SK-N-SH treated with all-trans-retinoic acid at 6 μM for 48 hours (cell line): ENCODE data around the gene HAUS1.

Source experiments
- BACH2 ChIP-seq: fragments of 250-450 bp; sonication (Bioruptor Pico); IDR thresholded peaks from 2 replicates; pipeline ENCODE4 v1.9.0; 2021; ENCODE audit warnings: mild to moderate bottlenecking, borderline replicate concordance
- CREB5 ChIP-seq: fragments of 250-450 bp; sonication (Bioruptor Pico); IDR thresholded peaks from 2 replicates; pipeline ENCODE4 v1.5.1; 2020; ENCODE audit warnings: low read depth, mild to moderate bottlenecking, moderate library complexity
- CSRNP3 ChIP-seq: fragments of 250-450 bp; sonication (Bioruptor Pico); IDR thresholded peaks from 2 replicates; pipeline ENCODE4 v1.5.1; 2021; ENCODE audit warnings: mild to moderate bottlenecking, moderate library complexity
- ESRRG ChIP-seq: fragments of 250-450 bp; sonication (Bioruptor Pico); IDR thresholded peaks from 2 replicates; pipeline ENCODE4 v1.6.1; 2021; ENCODE audit warnings: mild to moderate bottlenecking
- GLIS3 ChIP-seq: fragments of 250-450 bp; sonication (Bioruptor Pico); IDR thresholded peaks from 2 replicates; pipeline ENCODE4 v1.5.0; 2020; ENCODE audit warnings: mild to moderate bottlenecking, moderate library complexity
- OSR1 ChIP-seq: fragments of 250-450 bp; sonication (Bioruptor Pico); IDR thresholded peaks from 2 replicates; pipeline ENCODE4 v1.8.0; 2022; ENCODE audit warnings: moderate library complexity, mild to moderate bottlenecking, inconsistent platforms
- SNAI2 ChIP-seq: fragments of 250-450 bp; sonication (Bioruptor Pico); IDR thresholded peaks from 2 replicates; pipeline ENCODE4 v1.5.0; 2020; ENCODE audit warnings: mild to moderate bottlenecking, moderate library complexity
- TCF4 ChIP-seq: fragments of 250-450 bp; sonication (Bioruptor Pico); IDR thresholded peaks from 2 replicates; pipeline ENCODE4 v1.8.0; 2021; ENCODE audit warnings: mild to moderate bottlenecking, moderate library complexity, borderline replicate concordance
- TOX ChIP-seq: fragments of 250-450 bp; sonication (Bioruptor Pico); IDR thresholded peaks from 2 replicates; pipeline ENCODE4 v1.8.0; 2021; ENCODE audit warnings: mild to moderate bottlenecking, moderate library complexity, borderline replicate concordance
- TSHZ2 ChIP-seq: fragments of 250-450 bp; sonication (Bioruptor Pico); IDR thresholded peaks from 2 replicates; pipeline ENCODE4 v1.5.0; 2020; ENCODE audit warnings: mild to moderate bottlenecking, moderate library complexity
- ZNF8 ChIP-seq: fragments of 450-650 bp; formaldehyde crosslinking; IDR thresholded peaks from 2 replicates; pipeline ENCODE4 v1.5.0; 2020; ENCODE audit warnings: mild to moderate bottlenecking, moderate library complexity

GRCh38 chr18:46080156-46080555 is 24.0 kb upstream of the HAUS1 start:
- TF ChIP-seq ESRRG (CRISPR knock-in tag), result no peak
- TF ChIP-seq BACH2 (CRISPR knock-in tag), result no peak
- TF ChIP-seq ZNF8 (CRISPR knock-in tag), result no peak
- no peak for TF ChIP-seq GLIS3 (CRISPR knock-in tag)
- TF ChIP-seq CREB5 (CRISPR knock-in tag), result no peak
- no peak for TF ChIP-seq CSRNP3 (CRISPR knock-in tag)
- no peak for TF ChIP-seq TCF4 (CRISPR knock-in tag)
- TF ChIP-seq SNAI2 (CRISPR knock-in tag), result no peak
- no peak for TF ChIP-seq TOX
- no peak for TF ChIP-seq TSHZ2 (CRISPR knock-in tag)
- no peak for TF ChIP-seq OSR1 (CRISPR knock-in tag)
